GM19455 (cell line): Measurements from ENCODE around the gene RASL11A.
"Not testable (repeated sequence)": the region's sequence is repeated elsewhere in the genome, so short reads cannot be mapped to it uniquely, and the experiment has no call there.

Source experiments
- ATAC-seq: cut with Tn5 transposase; IDR thresholded peaks from one replicate; pipeline ENCODE4 v1.9.1; 2021; ENCODE audit not compliant: unreplicated experiment

The RASL11A gene

GRCh38 chr13:27298849-27299248 lies 28.2 kb downstream of the RASL11A start:
- no peak for ATAC-seq

GRCh38 chr13:27300406-27300805 lies 29.8 kb downstream of the RASL11A start:
- not testable (repeated sequence) for ATAC-seq

GRCh38 chr13:27300941-27301586 lies 30.4 kb downstream of the RASL11A start:
- no peak for ATAC-seq

GRCh38 chr13:27302643-27303262 lies 32.1 kb downstream of the RASL11A start:
- no peak for ATAC-seq

- ATAC-seq: no peak
Observed at GRCh38 chr13:27304099-27304498, 33.5 kb downstream of the RASL11A start.

DNA sequence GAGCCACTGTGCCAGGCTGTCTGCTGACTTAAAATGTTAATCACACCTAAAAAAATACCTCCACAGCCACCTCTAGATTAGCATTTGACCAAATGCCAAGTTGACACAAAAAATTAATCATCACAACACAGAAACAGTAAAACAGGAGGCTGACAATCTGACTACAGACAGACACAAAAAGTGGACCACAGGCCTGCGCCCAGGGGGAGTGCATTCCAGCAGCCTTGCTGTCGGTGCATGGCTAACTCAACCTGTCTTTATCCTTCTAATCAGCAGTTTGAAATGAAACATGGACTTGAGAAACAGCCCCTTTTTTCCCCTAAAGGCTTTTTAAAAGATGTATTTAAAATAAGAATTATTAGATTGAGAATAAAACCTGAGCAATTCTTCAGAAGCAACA lies 34.0 kb downstream of the RASL11A start:
- ATAC-seq: no peak

DNA sequence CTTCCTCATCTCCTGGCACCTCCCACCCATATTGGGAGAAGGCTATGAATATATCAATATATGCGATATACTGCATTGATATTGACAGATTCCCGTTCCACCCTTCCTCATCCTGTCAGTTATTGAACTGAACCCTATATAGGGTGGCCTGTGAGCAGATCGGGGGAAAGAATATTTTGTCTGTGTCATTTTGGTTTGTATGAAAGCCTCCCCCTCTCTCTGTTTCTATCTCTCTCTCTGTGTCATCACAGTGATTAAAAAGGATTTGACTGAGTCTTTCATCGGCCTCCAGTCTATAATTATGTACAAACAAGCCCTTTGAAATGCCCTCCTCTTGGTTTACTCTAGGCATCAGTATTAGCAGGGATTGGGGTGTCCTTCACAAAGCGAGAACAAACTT lies 35.7 kb downstream of the RASL11A start:
- no peak for ATAC-seq

- ATAC-seq: no peak
Observed at GRCh38 chr13:27308941-27309340, 38.3 kb downstream of the RASL11A start.

- ATAC-seq: no peak
Observed at GRCh38 chr13:27309401-27309958, 38.9 kb downstream of the RASL11A start.

- ATAC-seq: no peak
Observed at GRCh38 chr13:27309967-27310598, 39.5 kb downstream of the RASL11A start.

DNA sequence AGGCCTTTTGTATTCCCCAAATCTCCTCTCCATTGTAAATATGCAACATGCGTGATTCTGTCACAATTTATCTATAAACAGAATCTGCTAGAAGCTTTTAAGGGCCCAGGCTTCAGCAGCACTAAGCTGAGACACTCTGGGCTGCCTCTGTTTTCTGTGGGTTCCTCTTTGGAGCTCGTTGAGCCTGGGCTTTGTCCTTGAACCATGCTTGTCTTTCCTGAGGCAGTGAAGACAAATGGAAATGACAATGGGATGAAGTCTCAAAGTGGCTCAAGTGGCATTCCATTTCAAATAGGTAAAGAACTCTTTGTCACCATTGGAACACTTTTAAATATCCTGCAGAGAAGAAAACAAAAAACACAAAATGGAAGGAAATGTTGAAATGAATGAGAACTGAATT lies 40.3 kb downstream of the RASL11A start:
- ATAC-seq: no peak

DNA sequence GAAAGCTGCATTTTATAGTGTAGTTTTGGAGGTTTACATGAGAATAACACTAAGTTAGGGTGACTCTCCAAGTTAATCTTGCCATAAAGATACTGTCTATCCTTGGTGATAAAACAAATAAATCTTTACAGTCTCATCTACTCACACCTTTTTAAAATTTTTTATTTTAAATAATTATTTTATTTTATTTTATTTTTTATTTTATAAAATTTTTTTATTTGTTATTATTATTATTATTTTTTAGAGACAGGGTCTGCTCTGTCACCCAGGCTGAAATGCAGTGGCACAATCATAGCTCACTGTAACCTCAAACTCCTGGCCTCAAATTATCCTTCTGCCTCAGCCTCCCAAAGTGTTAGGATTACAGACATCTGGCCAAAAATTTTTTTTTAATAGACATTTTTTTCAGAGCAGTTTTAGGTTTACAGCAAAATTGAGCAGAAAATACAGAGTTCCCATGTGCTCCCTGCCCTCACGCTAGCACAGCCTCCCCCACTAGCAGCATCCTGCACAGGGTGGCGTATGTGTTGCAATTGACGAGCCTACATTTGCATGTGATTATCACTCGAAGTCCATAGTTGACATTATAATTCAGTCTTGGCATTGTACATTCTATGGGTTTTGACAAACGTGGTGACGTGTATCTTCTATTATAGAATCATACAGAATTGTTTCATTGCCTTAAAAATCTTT lies 41.0 kb downstream of the RASL11A start:
- no peak for ATAC-seq

GRCh38 chr13:27313770-27314169 lies 43.1 kb downstream of the RASL11A start:
- ATAC-seq: no peak

- no peak for ATAC-seq
Observed at GRCh38 chr13:27319404-27319803, 48.8 kb downstream of the RASL11A start.

DNA sequence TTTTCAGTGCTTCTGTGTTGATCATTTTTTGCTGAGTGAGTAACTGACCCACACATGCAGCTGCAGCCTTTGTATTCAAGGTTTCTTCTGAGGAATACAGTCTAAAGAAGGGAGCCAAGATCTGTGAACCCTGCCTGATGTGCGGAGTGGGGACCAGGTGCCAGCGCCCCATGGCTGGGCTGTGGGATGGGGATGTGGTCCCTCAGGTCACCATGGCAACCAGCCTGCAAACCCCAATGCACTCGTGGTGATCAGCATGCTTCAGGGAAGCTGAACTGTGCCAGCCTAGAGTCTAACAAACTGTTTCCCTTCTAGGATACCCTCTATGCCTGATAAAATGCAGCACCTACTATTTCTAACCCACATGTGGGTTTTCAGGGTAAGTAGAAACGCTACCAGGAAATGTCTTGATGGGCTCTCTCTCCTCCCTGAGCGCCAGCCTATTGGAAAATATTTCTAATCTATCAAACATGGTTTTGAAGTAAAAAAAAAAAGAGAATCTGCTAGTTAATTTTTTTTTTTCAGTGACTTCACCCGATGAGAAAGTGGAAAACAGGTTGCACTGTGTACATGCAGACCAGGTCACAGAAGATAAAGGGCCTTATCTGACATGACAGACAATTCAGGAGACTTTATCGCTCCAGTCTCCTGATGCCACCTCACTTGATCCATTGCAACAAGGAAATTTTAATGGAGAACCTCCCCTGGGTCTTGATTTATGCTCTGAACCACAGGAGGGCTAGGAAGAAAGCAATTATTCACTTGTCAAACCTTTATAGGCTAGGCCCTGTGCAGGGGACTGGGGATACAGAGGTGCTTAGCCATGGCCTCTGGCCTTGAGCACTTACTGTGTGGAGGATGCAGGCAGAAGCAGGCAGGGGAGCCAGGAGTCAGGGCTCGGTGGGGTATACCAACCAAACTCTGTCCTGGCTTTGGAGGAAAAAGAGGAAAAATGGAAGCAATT lies 51.1 kb downstream of the RASL11A start:
- no peak for ATAC-seq

GRCh38 chr13:27322443-27322842 lies 51.8 kb downstream of the RASL11A start:
- not testable (repeated sequence) for ATAC-seq
